ENCODE measurements around the gene OR2AG2.
A peak's percentile ranks its signal among the peaks of the same experiment; 100 is the strongest.

OR2AG2 gene

DNA sequence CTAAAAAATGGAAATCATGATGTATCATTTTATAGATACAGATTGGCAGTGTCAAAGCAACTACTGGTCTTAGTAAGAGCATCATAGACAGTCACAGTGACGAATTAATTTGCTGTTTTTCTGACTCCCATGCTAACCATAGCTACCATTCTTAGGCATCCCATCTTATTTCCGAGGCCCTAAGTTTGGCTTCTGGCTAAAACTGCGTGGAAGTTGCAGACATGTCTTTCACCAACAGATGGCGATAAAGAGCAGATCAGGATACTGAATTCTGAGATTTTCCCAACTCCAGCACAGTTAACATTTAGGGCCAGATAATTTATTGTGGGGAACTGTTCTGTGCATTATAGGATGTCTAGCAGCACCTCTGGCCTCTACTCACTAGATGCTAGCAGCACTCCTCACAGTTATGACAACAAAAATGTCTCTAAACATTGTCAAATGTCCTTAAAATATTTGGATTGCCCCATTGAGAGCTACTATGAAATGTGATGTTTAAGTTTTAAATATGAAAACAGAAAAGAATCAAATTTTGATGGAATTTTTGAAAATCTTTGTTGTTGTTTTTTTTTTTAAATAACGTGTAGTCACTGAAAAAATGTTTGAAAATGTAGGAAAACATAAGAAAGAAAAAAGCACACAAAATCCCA, 16.3 kb downstream of the OR2AG2 start:
- H3K4me3 ChIP-seq (ENCODE audit: low read depth, low read length), result no peak overlapping the region
- TF ChIP-seq, protein P1, sequence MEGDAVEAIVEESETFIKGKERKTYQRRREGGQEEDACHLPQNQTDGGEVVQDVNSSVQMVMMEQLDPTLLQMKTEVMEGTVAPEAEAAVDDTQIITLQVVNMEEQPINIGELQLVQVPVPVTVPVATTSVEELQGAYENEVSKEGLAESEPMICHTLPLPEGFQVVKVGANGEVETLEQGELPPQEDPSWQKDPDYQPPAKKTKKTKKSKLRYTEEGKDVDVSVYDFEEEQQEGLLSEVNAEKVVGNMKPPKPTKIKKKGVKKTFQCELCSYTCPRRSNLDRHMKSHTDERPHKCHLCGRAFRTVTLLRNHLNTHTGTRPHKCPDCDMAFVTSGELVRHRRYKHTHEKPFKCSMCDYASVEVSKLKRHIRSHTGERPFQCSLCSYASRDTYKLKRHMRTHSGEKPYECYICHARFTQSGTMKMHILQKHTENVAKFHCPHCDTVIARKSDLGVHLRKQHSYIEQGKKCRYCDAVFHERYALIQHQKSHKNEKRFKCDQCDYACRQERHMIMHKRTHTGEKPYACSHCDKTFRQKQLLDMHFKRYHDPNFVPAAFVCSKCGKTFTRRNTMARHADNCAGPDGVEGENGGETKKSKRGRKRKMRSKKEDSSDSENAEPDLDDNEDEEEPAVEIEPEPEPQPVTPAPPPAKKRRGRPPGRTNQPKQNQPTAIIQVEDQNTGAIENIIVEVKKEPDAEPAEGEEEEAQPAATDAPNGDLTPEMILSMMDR (IDR thresholded peaks at IDR 0.05; ENCODE audit: control insufficient read depth, extremely low read depth, insufficient read depth), result peak; percentile 92
- peak; percentile 3 for DNase-seq (ENCODE audit: low read depth)

DNA sequence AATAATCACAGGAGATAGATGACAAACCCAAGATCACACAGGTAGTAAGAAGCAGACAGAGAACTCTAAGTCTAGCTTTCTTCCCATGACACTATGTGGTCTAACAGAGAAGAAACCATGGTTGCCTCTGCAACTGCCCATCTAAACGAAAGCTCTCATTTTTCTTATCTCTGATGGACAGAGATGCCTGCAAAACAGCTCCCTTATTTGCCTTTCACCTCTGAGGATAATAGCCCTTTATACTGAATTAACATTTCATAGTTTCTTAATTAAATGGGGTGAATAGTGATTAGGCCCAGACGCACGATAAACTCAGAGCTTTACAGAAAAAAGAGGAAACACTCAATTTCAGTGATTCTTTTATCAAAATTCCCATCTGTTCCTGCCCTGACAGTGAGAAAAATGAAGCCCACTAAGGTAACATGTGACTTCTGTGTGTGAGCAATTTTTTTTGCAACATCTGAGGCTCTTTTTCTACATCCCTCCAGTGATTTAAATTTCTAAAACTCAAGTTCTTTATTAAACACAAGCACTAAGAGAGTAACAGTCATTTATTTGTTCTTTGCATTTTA, 24.6 kb downstream of the OR2AG2 start:
- TF ChIP-seq, protein P1 (IDR thresholded peaks at IDR 0.05; ENCODE audit: control insufficient read depth, extremely low read depth, insufficient read depth), result no peak
- no peak for DNase-seq (ENCODE audit: low read depth)
- H3K4me3 ChIP-seq (ENCODE audit: low read depth, low read length), result no peak overlapping the region

DNA sequence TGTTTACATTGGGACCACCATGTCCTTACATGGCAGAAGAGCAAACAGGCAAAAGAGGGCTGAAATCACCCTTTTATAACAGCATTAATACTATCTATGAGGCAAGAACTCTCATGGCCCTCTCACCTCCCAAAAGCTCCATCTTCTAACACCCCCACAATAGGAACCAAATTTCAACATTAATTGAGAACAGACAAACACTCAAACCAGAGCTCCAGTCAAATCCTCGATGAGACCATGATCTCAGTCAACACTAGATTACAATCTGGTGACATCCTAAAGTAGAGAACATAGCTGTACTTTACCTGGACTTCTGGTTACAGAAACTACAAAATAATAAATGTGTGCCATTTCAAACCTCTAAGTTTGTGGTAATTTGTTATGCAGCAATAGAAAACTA, 25.1 kb downstream of the OR2AG2 start:
- TF ChIP-seq, protein P1 (IDR thresholded peaks at IDR 0.05; ENCODE audit: control insufficient read depth, extremely low read depth, insufficient read depth), result no peak
- no peak overlapping the region for H3K4me3 ChIP-seq (ENCODE audit: low read depth, low read length)
- no peak for DNase-seq (ENCODE audit: low read depth)

DNA sequence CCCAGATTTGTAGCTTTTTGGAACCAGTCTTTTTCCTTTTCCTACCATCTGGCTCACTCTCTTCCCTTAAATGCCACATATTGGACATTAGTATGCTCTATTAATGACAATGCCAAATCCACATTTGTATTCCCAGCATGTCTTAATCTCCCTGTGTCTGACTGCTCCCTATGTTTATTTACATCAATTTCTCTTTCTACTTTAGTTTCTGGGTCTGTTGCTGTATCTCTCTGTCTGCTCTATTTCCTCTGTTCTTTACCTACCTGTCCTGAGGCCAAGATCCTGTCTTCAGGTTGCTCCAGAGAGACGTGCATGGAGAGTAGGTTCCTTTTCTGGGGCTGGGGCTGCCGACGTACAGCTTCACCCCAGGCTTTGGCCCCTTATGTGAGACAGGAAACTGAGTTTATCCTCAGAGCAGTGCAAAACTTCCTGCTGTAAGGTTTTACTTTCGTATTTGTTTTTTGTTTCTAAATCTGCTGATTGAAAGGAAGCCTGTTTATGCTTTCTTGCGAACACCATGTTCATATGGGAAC, 25.6 kb downstream of the OR2AG2 start:
- H3K4me3 ChIP-seq (ENCODE audit: low read depth, low read length), result no peak overlapping the region
- TF ChIP-seq, protein P1 (IDR thresholded peaks at IDR 0.05; ENCODE audit: control insufficient read depth, extremely low read depth, insufficient read depth), result no peak
- DNase-seq (ENCODE audit: low read depth), result no peak

DNA sequence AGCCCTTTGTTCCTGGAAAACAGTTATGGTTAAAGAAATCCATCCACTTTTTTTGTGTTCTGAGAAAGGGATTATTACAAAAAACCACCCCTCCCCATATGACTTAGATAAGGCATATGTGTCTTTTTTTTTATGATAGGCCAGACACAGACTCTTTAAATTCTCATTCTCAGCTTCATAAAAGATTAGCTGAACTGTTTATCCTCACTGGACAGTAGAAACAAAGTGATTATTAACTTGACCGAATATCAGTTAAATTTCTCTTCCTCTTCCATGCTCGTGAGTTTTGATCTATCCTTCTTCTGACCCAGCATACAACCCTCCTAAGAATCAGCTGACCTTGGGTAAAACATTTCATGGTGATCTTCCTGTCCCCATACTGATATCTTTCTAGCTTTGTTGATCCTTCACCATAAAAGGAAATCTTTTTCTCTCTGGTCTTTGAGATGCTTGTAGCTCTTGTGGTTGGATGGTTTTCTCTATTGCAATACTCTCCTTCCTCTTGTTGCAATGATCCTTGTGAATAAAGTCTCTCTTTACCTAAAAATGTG, 26.2 kb downstream of the OR2AG2 start:
- H3K4me3 ChIP-seq (ENCODE audit: low read depth, low read length), result no peak overlapping the region
- TF ChIP-seq, protein P1 (IDR thresholded peaks at IDR 0.05; ENCODE audit: control insufficient read depth, extremely low read depth, insufficient read depth), result no peak
- no peak for DNase-seq (ENCODE audit: low read depth)

DNA sequence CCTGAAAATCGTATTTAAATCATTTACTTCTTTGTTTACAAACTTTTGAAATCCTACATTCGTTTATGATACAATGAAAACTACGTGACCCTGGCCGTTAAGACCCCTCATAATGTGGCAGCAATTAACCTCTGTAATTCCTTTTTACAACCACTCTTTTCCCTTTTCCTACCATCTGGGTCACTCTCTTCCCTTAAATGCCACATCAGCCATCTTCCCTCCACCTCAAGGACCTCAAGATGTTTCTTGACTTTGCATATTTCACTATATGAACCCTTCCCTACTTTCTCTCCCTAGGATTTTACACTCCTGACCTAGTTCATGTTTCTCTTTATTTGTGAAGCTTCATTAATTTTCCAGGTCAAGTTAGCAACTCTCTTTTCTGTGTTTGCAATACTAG, 26.8 kb downstream of the OR2AG2 start:
- TF ChIP-seq, protein P1 (IDR thresholded peaks at IDR 0.05; ENCODE audit: control insufficient read depth, extremely low read depth, insufficient read depth), result no peak
- no peak for DNase-seq (ENCODE audit: low read depth)
- H3K4me3 ChIP-seq (ENCODE audit: low read depth, low read length), result no peak overlapping the region
